ENCODE results near the gene ERRFI1.
"Not testable (repeated sequence)": the region's sequence is repeated elsewhere in the genome, so short reads cannot be mapped to it uniquely, and the experiment has no call there.

The ERRFI1 gene

DNA sequence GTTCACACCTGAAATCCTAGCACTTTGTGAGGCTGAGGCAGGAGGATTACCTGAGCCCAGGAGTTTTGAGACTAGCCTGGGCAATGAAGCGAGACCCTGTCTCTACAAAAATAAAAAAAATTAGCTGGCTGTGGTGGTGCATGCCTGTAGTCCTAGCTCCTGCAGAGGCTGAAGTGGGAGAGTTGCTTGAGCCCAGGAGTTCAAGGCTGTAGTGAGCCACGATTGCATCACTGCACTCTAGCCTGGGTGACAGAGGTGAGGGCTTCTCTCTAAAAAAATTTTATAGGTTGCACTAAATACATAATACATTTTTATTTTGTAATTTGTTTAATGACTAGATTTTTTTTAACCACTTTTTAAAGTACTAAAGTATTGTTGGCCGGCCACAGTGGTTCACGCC lies 58.5 kb downstream of the ERRFI1 start:
- no peak for DNase-seq

DNA sequence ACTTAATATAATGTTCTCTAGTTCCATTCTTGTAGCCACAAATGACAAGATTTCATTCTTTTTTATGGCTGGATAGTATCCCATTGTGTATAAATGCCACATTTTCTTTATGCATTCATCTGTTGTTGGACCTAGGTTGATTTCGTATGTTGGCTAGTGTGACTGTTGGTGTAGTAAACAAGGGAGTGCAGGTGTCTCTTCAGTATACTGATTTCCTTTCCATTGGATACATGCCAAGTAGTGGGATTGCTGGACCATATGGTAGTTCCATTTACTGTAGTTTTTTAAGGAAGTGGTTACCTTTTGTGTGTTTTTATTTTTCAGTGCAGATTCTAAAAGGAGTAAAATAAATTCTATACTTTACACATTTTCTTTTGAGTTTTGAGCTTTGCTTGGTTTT lies 58.9 kb downstream of the ERRFI1 start:
- no peak for DNase-seq

DNA sequence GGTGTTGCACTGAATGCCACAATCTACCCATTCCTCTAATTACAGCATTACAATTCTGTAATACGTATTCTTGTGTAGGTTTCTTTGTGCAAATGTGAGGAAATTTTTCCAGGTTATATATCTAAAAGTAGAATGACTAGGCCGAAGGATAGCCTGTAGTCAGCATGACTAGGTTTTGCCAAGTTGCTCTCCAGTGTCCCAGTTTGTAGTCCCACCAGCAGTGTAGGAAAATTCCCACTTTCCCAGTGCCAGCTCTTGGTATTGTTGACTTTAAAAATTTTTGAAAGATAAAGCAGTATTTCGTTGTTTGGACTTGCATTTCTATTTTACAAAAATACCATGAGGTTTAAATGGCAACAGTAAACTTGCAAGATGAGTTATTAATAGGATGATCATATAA lies 61.6 kb downstream of the ERRFI1 start:
- no peak for DNase-seq

GRCh38 chr1:7963841-7964240 lies 62.3 kb downstream of the ERRFI1 start:
- not testable (repeated sequence) for DNase-seq

DNA sequence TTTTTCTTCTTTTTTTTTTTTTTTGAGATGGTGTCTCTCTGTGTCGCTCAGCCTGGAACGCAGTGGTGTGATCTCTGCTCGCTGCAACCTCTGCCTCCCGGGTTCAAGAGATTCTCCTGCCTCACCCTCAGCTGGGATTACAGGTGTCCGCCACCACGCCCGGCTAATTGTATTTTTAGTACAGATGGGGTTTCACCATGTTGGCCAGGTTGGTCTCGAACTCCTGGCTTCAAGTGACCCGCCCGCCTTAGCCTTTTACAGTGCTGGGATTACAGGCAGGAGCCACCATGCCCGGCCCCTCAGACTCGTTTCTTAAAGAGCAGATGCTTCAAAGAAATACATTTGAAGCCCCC lies 62.8 kb downstream of the ERRFI1 start:
- not testable (repeated sequence) for DNase-seq

GRCh38 chr1:7962636-7963377 lies 63.3 kb downstream of the ERRFI1 start:
- DNase-seq: peak; percentile 17 to 29 (median 20)

DNA sequence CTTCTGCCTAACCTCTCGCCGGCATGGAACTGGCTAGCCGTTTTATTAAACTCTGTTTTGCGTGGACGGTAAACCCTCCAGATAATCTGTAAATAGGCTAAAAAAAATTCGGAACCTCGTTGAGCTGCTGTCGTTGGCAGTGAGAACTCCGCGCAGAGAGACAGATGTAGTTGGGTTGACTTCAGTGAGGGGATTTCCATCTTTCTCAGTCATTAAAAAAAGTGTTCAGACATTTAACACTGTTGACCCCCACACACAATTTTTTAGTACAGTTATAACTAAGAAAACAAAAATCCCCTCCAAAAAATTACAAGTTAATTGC lies 64.1 kb downstream of the ERRFI1 start:
- DNase-seq: peak in 2 of 3 donors; percentile 62 to 66
